HG02759 (cell line): ENCODE results near the gene NAV1.

Experiments used
- ATAC-seq: cut with Tn5 transposase; IDR thresholded peaks from one replicate; pipeline ENCODE4 v1.9.1; 2021; ENCODE audit warnings: mild to moderate bottlenecking, moderate library complexity; ENCODE audit not compliant: unreplicated experiment

NAV1 gene

GRCh38 chr1:201585093-201585483 is 46.2 kb downstream of the NAV1 start:
- ATAC-seq: no peak

- ATAC-seq: no peak
Observed at GRCh38 chr1:201585901-201586300, 47.0 kb downstream of the NAV1 start.

- no peak for ATAC-seq
Observed at GRCh38 chr1:201586806-201587205, 47.9 kb downstream of the NAV1 start.

GRCh38 chr1:201587729-201588128 is 48.8 kb downstream of the NAV1 start:
- ATAC-seq: no peak
